Measurements from ENCODE around the gene ZDHHC7. TPM values are rescaled to one million over a fixed set of nuclear protein-coding genes. Genes with fewer than 3 reads are reported as not detected.

Gene ZDHHC7
- total RNA-seq, 1 experiment from 2014 or later, result 39.1 TPM

DNA sequence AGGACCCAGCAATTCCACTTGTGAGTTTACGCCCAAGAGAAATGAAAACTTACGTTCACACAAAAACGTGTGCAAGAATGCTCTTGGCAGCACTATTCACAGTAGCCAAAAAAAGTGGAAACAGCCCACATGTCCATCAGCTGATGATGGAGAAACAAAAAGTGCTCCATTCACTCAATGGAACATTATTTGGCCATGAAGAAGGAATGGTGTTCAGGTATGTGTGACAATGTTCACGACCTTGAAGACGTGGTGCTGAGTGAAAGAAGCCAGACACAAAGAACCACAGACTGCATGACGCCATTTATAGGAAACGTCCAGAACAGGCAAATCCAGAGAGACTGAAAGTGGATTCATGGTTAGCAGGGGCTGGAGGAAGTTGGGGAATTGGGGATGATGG, 84.9 kb downstream of the ZDHHC7 start:
- peaks cover 4 to 7% of the 10 kb centered on the region in 2 experiments; a peak in 3 of 5 replicates for H3K9me3 Mint-ChIP-seq
- no CpG with 5 or more reads among the region's 7 CpGs for WGBS (ENCODE audit: extremely low coverage, insufficient read length, low lambda C conversion rate)

More for the DNA sequence above, 84.9 kb downstream of the ZDHHC7 start:
- no peak overlapping the region for H3K9ac ChIP-seq (ENCODE audit: extremely low read depth, insufficient read length, low read length)
- Mint-ChIP-seq H3K27ac (no peak overlapping the region), H3K27me3 (ENCODE audit: low read depth) (peaks cover 4% of the 10 kb centered on the region), H3K4me1 (peaks cover 5 to 19% of the 10 kb centered on the region in 2 experiments; a peak in 2 of 4 replicates), H3K4me3 (no peak overlapping the region), H3K36me3 (ENCODE audit: insufficient read depth in 1 of 3, low read depth in 3 of 3) (peaks cover 0 to 5% (median 0%) of the 10 kb centered on the region in 3 experiments; a peak in 2 of 7 replicates)
- H2BK20ac ChIP-seq (ENCODE audit: low read depth, low read length, poor library complexity, severe bottlenecking), result no peak overlapping the region
- H2AFZ ChIP-seq (ENCODE audit: low read length), result no peak overlapping the region
- no peak overlapping the region for H3K56ac ChIP-seq (ENCODE audit: insufficient read length, low read depth, low read length)
- H2BK12ac ChIP-seq (ENCODE audit: insufficient read length, low read depth, low read length), result no peak overlapping the region
- H3K18ac ChIP-seq (ENCODE audit: insufficient read length, low read depth, low read length), result no peak overlapping the region
- no peaks in the 10 kb centered on the region for H3K79me1 ChIP-seq (ENCODE audit: insufficient read depth, low read depth, low read length, poor library complexity, severe bottlenecking)
- H2BK120ac ChIP-seq (ENCODE audit: low read depth, low read length, poor library complexity, severe bottlenecking), result no peak overlapping the region
- H3K27me3 ChIP-seq (ENCODE audit: insufficient read depth, low read length), result no peaks in the 10 kb centered on the region
- TF ChIP-seq, protein P1, sequence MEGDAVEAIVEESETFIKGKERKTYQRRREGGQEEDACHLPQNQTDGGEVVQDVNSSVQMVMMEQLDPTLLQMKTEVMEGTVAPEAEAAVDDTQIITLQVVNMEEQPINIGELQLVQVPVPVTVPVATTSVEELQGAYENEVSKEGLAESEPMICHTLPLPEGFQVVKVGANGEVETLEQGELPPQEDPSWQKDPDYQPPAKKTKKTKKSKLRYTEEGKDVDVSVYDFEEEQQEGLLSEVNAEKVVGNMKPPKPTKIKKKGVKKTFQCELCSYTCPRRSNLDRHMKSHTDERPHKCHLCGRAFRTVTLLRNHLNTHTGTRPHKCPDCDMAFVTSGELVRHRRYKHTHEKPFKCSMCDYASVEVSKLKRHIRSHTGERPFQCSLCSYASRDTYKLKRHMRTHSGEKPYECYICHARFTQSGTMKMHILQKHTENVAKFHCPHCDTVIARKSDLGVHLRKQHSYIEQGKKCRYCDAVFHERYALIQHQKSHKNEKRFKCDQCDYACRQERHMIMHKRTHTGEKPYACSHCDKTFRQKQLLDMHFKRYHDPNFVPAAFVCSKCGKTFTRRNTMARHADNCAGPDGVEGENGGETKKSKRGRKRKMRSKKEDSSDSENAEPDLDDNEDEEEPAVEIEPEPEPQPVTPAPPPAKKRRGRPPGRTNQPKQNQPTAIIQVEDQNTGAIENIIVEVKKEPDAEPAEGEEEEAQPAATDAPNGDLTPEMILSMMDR (conservative IDR thresholded peaks at IDR 0.05), result no peak
- no peak overlapping the region for H3K4ac ChIP-seq (ENCODE audit: low read depth, low read length)
- no peak overlapping the region for H2BK15ac ChIP-seq (ENCODE audit: low read depth, low read length)
- H4K91ac ChIP-seq (ENCODE audit: insufficient read length, low read depth, low read length), result no peak overlapping the region
- H3K14ac ChIP-seq (ENCODE audit: insufficient read depth, low read length), result no peak overlapping the region
- no peak overlapping the region for H3K23ac ChIP-seq (ENCODE audit: insufficient read length, low read depth, low read length)
- no peak overlapping the region for H4K8ac ChIP-seq (replicated peaks; ENCODE audit: insufficient read length, low read depth, low read length)
- H2AK5ac ChIP-seq (ENCODE audit: insufficient read length, low read length), result no peak overlapping the region
- H4K5ac ChIP-seq (ENCODE audit: insufficient read length, low read depth, low read length), result no peak overlapping the region
- H3T11ph ChIP-seq (ENCODE audit: low read length), result no peak overlapping the region
- no peaks in the 10 kb centered on the region for H3K79me2 ChIP-seq (ENCODE audit: insufficient read depth, low read length)
- no peak for DNase-seq
- H3K23me2 ChIP-seq (ENCODE audit: insufficient read length, low read depth, low read length, poor library complexity, severe bottlenecking), result no peaks in the 10 kb centered on the region
- H3K9me3 ChIP-seq (ENCODE audit: control insufficient read depth, low read depth, low read length), result no peaks in the 10 kb centered on the region
- no peak overlapping the region for H2BK5ac ChIP-seq (ENCODE audit: insufficient read length, low read length)
- no peaks in the 10 kb centered on the region; the same call in 1 of the 2 replicates for H3K4me1 ChIP-seq (ENCODE audit: insufficient read depth, low read length)
- H4K20me1 ChIP-seq (ENCODE audit: control insufficient read depth, insufficient read depth, insufficient read length), result no peaks in the 10 kb centered on the region
- H3K4me2 ChIP-seq (ENCODE audit: insufficient read depth, insufficient read length, low read length), result no peak overlapping the region
- no peak overlapping the region for H3K27ac ChIP-seq (ENCODE audit: insufficient read length, low read depth, low read length)

Data from H9 (cell line).